HG02884 (cell line): ENCODE measurements around the gene GCSH.
"Not testable (repeated sequence)": the region's sequence is repeated elsewhere in the genome, so short reads cannot be mapped to it uniquely, and the experiment has no call there.

Source experiments
- ATAC-seq: cut with Tn5 transposase; IDR thresholded peaks from one replicate; pipeline ENCODE4 v1.9.1; 2021; ENCODE audit warnings: mild to moderate bottlenecking, moderate library complexity; ENCODE audit not compliant: unreplicated experiment

GCSH gene

DNA sequence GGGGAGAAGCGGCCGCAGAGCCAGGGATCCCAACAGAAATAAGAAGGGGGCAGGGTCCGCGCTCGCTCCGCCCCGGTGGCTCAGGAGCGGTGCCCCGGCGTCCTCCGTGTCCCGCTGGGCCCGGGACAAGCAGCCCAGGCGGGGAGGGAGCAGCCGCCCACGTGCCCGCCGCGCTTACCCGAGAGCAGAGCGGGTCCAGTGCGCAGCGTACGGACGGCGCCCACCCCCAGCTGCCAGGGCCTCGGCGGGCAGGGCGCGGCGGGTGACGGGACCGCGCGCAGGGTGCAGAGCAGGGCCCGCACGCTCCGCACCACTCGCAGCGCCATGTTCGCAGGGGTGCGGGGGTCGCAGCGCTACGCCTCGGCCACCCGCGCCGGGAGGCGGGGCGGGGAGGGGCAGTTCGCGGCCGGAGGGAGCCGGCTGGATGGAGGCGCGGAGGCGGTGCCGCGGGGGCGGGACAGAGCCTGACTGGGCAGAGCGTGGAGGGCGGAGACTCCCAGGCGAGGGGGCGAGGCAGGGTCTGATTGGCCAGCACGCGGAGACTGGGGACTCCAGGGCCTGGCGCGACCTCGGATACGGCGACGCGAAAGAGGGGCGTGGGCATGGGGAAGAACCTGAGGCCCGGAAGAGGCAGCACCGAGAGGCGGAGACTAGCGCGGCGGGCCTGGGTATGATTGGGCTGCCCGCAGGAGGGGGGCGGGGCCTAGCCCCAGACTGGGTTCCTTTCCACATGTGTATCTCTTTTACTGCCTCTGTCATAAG lies at the start of gene GCSH:
Gene GCSH, minus strand, starts transcription at position 443 of the 762 bp plus-strand sequence. Its CDS starts 117 bp downstream, at position 326.
- peak; percentile 98 for ATAC-seq

DNA sequence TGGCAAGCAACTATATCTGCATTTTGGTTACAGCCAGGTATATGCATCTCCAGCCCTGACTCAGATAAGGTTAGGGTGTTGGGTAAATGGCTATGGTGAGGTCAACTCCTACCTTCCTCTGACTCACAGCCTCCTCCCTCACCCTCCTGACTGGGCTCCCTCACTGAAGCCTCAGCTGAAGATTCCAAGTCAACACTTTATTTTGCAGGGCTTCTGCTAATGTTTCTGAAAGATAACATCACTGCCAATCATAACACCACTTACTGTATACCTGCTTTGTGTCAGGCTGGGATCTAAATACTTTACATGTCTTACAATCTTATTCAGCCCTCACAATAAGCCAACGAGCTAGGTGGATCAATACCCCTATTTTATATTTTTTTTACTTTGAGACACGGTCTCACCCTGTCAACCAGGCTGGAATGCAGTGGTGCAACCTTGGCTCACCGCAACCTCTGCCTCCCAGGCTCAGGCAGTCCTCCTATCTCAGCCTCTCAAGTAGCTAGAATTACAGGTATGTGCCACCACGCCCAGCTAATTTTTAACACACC lies 47.8 kb upstream of the GCSH start:
- ATAC-seq: no peak

DNA sequence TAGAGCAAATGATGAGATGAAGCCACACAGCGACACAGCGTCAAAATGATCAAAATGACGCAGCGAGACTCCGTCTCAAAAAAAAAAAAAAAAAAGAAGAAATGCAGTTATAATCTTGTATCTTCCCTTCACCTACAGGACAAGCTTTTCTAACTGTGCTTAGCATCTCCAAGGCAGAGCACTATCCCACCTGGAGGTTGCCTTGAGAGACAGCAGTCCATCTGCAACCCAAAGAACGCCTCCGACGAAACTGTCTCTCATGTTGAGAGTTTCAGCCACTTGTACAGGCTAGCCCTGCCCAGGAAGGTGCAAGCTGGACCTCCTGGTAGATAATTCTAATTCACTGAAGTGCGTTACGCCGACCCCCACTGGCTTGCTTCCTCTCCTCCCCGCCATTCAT lies 46.7 kb upstream of the GCSH start:
- no peak for ATAC-seq

DNA sequence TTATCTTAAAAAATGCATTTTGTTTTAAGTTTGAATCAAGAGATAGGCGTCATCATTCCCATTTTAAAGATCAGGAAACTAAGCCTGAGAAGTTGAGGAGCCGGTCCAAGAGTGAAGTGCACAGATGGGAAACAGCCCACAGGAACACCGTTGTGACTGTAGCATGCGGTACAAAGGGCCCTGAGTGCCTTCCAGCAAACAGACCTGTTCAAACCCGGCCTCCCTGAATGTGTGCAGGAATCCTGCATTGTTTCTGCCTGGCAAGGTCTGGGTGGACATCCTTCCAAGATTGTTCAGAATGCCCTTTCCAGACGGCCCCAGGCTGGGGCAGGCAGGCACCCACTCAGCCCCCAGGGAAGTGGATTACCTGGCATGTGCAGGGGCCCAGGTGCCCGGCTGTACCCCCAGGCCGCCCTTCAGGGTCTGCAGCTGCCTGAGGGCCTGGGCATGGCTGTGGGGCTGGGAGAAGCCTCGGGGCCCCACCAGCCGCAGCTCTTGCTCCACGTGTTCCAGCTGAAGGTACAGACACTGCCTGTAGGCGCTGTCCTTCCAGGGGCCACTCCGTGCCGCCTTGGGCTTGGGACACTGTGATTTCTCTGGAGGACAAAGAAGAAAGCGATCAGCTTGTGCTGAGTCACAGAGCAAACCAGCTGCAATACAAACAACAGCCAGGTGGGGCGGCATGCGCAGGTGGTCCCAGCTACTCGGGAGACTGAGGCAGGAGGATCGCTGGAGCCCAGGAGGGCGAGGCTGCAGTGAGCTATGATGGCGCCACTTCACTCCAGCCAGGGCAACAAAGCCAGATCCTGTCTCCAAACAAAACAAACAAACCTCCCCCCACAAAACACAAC lies 45.0 kb upstream of the GCSH start:
- no peak for ATAC-seq

DNA sequence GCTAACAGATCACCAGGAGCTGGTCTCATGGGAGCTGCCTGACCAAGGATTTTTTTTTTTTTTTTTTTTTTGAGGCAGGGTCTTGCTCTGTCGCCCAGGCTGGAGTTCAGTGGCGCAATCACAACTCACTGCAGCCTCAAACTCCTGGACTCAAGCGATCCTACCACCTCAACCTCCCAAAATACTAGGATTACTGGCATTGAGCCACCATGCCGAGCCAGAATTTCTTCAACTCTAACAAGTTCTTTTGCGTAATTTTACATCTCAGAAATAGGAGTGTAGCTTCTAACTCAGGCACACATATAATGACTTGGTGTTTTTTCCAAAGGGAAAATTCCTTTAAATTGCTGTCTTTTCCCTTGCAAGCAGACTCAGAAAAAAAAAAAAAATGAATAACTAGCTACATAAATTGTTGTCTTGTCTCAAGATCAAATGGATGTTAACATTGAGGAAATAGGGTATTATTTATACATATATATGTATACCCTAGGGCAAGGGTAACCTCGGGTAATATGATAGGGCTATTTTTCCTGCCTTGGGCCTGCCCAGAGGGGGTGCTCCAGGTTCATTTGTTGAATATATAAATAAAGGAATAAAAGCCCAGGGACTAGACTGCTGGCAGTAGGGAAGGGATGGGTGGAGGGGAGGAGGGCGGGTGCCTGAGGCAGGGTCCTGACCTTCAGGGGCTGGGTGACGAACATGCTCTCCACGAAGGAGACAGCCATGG lies 42.8 kb upstream of the GCSH start:
- no peak for ATAC-seq

DNA sequence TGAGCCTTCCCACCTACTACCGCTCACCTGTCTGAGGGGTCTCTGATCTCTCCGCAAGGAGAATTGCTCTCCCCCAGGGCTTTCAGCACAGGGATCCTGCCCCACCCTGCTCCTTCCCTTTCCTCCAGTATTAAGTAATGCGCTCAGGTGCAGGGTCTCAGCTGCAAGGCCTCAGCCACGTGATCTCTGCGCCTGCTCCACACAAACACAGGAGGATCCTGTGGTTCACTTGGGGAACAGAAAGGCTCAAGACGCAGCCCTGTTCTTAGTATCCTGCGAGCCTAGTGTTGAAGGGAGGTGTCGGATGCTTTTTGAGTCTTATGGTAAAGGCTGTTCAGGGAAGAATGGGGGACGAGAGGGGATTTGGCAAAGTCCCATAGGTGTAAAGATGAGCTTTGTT lies 41.6 kb upstream of the GCSH start:
- no peak for ATAC-seq

DNA sequence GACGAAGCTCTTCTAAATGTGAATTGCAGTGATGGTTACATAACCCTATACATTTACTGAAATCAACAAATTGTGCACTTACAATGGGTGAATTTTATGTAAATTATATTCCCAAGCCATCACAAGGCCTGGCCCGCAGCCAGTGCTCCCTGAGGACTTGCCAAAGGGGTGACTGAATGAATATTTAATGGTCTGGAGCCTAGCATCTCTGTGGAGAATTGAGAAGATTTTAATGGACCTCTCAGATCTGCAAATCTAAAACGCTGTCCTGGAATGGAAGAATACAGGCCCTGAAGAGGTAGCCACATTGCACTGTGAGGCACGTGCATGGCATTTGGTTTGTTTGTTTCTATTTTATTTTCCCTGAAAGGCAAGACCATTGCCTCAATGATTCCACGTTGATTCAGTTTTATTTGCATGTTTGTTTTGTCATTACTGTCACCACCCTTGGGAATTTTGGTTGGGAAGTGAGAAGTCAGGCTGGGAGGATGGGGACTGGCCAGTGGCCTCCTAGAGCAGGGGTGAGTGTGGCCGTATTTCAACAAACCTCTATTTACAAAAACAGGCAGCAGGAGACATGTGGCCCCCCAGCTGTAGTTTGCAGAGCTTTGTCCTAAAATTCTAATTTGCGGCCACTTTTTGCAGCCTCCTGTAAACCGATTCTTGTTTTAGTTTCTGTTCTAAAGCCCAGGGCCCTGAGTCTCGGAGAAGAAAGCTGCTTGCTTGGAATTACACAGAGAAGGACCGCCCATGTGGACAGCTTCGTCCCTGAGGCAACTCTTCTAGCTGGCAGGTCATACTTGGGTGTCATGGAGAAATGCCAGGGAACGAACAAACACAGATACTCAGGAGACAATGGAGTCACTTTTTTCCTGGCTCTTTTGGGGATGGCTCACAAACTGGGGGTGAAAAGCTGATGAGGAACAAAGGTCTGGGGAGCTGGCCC lies 40.5 kb upstream of the GCSH start:
- ATAC-seq: no peak

DNA sequence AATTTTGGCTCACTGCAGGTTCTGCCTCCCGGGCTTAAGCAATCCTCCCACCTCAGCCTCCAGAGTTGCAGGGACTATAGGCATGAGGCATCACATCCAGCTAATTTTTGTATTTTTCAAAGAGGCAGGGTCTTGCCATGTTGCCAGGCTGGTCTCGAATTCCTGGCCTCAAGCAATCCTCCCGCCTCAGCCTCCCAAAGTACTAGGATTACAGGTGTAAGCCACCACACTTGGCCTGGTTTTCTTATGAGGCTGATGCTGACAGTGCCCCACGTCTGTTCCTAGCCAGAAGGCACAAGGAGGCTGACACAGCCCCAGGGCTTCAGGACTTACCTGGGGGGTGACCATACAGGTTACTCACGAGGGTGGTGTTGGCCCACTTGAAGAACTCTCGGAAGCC lies 33.9 kb upstream of the GCSH start:
- no peak for ATAC-seq

DNA sequence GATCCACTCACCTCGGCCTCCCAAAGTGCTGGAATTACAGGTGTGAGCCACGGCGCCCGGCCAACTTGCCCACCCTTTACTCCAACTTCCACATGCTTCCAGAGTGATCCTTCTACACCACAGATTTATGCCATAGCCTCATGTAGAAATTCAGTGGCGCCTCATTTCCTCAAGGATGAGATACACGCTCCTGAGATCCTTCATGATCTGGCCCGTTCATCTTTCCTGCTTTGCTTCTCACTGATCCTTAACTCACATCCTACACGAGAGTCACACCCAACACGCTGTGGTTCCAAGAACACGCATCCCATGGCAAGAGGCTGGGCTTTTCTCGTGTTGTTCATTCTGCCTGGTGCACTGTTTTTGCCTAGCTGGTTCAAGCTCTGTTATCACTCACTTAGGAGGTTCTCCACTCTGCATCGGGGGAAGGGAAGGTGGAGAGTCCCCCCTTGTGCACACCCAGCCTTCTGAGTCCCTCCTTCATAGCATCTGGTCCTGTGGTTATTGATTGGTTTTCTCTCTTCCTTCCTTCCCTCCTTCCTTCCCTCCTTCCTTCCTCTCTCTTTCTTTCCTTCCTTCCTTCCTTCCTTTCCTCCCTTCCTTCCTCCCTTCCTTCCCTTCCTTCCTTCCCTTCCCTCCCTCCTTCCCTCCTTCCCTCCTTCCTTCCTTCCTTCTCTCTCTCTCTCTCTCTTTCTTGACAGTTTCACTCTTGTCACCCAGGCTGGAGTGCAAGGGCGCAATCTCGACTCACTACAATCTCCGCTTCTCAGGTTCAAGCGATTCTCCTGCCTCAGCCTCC lies 32.7 kb upstream of the GCSH start:
- ATAC-seq: no peak

DNA sequence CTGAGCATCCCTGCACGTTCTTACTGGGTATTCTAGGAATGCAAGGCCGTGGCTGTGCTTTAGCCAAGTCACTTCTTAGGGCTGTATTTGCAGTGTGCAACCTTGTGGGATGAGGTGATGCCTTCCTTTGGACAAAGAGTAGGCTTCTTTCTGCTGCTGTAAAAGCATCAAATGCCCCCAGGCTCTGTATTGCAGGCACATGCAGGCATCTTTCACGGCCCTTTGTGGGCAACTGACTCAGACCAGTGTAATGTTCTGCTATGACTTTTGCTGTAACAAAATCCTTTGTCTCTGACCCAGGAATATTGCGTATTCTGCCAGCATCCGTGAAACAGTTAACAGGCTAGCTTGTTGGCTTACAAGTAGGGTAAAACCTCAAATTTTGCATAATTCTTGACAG lies 30.9 kb upstream of the GCSH start:
- no peak for ATAC-seq

DNA sequence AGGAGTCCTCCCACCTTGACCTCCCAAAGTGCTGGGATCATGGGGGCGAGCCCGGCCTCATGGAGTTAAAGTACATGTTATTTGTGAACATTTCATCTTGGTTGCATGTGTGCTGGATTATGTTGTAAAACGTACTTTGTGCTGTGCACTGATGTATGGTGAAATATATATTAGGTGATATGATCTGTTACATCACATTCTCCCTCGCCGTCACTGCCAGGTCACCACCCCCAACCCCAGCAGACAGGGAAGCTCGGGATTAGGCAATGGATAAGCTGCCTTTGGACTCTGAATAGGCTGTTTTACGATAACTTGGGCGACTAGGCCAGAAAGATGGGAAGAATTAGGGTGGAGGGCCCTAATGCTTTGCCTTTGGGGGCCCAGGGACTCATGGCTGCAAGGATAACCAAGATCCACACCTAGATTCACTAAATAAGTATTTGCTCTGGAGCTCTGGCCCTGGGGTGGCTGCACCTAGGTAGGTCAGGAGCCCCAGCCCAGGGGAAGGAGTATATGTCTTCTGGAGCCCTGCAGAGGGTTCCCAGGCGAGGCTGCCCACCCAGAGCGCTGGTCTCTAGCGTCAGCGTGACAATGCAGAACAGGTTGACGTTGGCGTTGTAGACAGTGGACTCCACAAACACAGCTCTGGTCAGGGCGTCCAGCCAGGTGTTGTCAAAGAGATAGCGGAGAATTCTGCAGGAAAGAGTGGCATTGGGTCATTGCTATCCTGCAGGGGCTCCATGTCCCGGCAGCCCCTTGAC lies 27.1 kb upstream of the GCSH start:
- no peak for ATAC-seq

DNA sequence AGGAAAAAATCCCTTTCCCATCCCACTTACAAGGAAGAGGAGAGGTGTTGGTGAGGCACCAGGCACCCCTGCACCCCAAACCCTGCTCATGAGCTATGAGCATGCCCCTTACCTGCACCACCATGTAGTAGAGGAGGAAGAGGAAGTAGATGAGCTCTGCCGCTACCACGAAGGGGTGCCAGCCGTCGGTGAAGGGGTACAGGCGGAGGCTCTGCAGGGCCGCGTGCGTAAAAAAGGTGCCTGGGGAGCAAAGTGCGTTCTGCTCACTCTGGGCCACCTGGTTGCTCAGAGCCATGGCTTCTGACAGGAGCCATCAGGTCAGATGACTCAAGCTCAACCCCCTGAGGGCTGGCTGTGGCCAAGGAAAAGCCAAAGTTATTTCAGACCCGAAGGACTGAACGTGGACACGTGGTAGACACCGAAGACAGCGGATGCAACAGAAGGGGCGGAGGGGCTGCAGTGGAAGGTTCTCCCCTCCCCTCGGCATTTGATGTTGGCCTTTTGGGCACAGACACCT lies 25.3 kb upstream of the GCSH start:
- no peak for ATAC-seq

DNA sequence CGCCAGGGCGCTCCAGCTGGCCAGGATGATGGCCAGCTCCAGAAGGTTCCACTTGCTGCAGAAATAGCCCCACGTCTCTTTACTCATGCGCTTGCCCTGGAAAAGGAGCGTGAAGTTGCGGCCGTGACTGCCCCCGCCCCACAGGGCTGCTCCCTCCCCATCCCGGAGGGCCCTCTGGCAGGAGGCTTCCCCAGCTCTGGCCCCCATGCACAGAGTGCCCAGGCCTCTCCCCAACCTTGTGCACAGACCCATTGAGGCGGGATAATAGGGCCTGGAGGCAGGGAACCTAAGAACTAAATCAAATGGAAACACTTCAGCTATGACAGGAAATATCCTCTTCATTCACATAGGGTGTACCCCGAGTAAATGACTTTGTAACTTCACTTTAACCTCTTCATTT lies 21.2 kb upstream of the GCSH start:
- ATAC-seq: no peak

DNA sequence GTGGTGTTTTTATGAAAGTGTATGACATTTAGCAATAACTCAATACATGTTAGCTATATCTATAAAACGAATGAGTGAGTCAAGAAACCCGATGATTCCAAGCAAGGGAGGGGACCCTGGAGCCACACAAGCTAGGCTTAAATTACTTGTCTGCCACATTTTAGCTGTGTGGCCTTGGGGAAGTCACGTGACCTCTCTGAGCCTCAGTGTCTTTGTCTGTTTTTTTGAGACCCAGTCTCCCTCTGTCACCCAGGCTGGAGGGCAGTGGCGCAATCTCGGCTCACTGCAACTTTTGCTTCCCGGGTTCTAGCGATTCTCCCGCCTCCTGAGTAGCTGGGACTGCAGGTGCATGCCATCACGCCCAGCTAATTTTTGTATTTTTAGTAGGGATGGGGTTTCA lies 20.1 kb upstream of the GCSH start:
- ATAC-seq: no peak

DNA sequence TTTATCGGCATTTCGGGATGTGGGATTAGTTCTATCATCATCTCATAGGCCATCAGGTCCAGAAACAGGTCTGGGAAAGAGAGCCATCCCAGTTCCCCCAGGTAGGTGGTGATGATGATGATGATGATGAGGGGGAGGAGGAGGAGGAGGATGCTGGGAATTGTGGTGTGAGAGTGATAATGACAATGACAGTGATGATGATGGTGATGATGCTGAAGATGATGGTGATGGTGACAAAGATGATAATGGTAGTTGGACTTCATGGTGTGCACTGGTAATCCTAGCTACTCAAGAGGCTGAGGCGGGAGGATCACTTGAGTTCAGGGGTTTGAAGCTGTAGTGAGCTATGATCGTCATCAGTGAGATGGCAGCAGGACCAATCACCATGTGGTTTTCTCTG lies 16.3 kb upstream of the GCSH start:
- ATAC-seq: no peak

DNA sequence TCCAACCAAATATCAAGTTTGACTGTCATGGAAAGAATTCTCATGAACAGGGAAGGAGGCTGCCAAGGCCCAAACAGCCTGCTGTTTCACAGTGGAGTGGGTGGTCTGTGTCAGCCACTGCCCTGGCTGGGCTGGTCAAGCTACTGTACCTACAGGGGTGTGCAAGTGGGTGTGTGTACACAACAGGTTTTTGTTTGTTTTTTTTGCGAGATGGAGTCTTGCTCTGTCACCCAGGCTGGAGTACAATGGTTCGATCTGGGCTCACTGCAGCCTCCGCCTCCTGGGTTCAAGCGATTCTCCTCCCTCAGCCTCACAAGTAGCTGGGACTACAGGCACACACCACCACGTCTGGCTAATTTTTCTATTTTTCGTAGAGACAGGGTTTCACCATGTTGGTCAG lies 13.1 kb upstream of the GCSH start:
- not testable (repeated sequence) for ATAC-seq

DNA sequence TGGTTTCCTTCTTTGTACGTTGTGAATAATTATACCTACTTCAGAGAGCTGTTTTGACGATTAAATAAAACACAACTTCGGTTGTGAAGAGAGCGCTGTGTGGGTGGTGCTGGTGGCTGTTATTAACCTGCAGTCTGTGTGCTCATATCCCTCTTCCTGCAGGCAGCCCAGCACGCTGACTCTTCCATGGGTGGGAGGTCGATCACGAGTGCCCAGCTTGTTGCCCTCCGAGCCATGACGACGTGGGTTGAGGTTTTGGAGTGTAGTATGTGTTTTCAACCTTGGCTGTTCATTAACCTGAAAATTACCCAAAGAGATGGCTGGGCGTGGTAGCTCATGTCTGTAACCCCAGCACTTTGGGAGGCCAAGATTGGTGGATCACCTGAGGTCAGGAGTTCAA lies 11.3 kb upstream of the GCSH start:
- no peak for ATAC-seq

DNA sequence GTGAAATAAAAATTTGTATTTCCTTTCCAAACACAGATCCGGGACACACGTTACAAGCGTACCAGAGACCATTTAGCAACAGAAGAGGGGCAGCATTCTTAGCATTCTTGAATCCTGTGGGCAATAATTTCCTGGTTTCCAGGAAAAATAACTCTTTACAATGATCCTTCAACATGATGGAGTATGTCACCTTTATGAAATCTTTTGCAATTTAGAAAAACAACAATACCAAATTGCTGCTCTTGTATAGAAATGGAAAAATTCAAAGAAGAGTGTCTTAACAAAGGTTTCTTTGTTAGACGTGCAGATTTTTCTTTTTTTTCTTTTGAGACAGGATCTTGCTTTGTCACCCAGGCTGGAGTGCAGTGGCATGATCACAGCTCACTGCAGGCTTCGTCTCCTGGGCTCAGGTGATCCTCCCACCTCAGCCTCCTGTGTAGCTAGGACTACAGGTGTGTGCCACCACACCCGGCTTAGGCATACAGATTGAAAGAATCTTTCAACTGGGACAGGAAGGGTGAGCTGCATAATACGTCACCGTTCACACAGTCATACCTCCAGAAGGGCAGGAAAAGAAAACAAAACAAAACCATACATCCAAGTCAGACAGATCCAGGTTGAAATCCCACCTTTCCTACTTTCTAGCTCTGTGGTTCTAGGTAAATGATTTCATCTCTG lies 10.8 kb upstream of the GCSH start:
- no peak for ATAC-seq
